Measurements from ENCODE around the gene SGTB. TPM values are rescaled to one million over a fixed set of nuclear protein-coding genes. Genes with fewer than 3 reads are reported as not detected.

SGTB gene
- total RNA-seq, 1 experiment from 2014 or later = 9.8 TPM

DNA sequence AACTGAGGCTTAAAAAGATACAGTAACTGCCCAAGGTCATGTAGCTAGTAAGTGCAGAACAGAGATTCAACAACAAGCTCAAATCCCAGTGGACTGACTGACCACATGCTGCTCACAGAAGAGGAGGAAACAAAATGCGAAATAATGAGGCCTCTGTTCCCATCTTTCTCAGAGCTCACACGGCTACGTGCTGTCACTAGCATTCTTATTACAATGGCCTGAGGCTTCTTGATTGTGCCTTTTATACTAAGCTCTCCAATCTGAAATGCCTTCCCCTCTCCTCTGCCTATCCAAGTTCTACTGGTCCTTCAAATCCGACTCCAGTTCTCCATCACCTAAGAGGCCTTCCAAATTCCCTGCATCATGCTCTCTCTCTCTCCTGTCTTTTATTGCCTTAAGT is 26.0 kb downstream of the SGTB start:
- Histone ChIP-seq H3K4me1 (replicated peaks; ENCODE audit: insufficient read depth) (no peaks in the 10 kb centered on the region), H3K27ac (no peak overlapping the region), H2AFZ (no peak overlapping the region), H3K27me3 (ENCODE audit: insufficient read depth, low read depth) (no peaks in the 10 kb centered on the region), H3K4me2 (no peak overlapping the region), H3K9me2 (ENCODE audit: insufficient read depth) (no peaks in the 10 kb centered on the region), H3K4me3 (no peak overlapping the region), H3K79me2 (ENCODE audit: low read depth) (no peaks in the 10 kb centered on the region), H4K20me1 (ENCODE audit: insufficient read depth) (no peaks in the 10 kb centered on the region), H3K9me3 (ENCODE audit: insufficient read depth, low read depth) (no peaks in the 10 kb centered on the region), H3F3A (ENCODE audit: insufficient read depth, low read depth) (no peaks in the 10 kb centered on the region), H3K36me3 (ENCODE audit: low read depth) (no peaks in the 10 kb centered on the region)
- ChIA-PET CTCF (no interaction called here), POLR2A (ENCODE audit: unreplicated experiment) (no interaction called here)
- intact Hi-C loops (cut with micrococcal nuclease; ENCODE audit: unreplicated experiment) = no loop called here
- TF ChIP-seq, protein P1, sequence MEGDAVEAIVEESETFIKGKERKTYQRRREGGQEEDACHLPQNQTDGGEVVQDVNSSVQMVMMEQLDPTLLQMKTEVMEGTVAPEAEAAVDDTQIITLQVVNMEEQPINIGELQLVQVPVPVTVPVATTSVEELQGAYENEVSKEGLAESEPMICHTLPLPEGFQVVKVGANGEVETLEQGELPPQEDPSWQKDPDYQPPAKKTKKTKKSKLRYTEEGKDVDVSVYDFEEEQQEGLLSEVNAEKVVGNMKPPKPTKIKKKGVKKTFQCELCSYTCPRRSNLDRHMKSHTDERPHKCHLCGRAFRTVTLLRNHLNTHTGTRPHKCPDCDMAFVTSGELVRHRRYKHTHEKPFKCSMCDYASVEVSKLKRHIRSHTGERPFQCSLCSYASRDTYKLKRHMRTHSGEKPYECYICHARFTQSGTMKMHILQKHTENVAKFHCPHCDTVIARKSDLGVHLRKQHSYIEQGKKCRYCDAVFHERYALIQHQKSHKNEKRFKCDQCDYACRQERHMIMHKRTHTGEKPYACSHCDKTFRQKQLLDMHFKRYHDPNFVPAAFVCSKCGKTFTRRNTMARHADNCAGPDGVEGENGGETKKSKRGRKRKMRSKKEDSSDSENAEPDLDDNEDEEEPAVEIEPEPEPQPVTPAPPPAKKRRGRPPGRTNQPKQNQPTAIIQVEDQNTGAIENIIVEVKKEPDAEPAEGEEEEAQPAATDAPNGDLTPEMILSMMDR (conservative IDR thresholded peaks at IDR 0.05) = no peak
- TF ChIP-seq EZH2 (IDR thresholded peaks at IDR 0.05; ENCODE audit: low read depth) = no peak
- no peak for DNase-seq
- BruUV-seq (replicated peaks) = no TSS peak

DNA sequence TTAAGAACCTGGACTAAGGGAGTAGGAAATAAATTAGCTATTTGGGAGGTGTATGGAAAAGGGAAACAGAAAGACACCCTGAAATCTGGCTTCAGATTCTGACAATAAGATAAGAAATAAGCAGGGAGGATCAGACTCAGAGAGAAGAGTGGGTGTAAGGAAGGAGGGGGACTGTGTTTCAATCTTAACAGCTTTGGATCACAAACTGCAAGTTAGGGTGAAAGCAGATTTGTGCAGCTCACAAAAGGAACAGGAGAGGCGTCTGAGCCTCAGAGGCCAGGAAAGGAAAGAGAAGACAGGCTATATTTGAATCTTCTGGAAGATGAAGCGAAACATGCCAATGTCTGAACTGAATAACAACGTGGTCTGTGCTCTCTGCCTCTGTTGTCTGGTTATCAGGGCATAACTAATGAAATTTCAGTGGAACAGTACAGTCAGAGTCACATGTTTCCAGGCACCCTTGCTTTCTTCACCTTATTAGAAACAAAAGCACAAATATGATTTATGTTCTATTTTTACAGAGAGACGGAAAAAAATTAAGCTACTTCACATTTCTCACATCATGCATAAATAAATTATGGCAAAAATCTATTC is 26.6 kb downstream of the SGTB start:
- H3F3A ChIP-seq (ENCODE audit: insufficient read depth, low read depth) = no peaks in the 10 kb centered on the region
- H3K9me2 ChIP-seq (ENCODE audit: insufficient read depth) = no peaks in the 10 kb centered on the region
- no peaks in the 10 kb centered on the region for H4K20me1 ChIP-seq (ENCODE audit: insufficient read depth)
- H3K4me2 ChIP-seq = no peak overlapping the region
- H3K36me3 ChIP-seq (ENCODE audit: low read depth) = no peaks in the 10 kb centered on the region
- H2AFZ ChIP-seq = no peak overlapping the region
- H3K27me3 ChIP-seq (ENCODE audit: insufficient read depth, low read depth) = no peaks in the 10 kb centered on the region
- ChIA-PET POLR2A (ENCODE audit: unreplicated experiment) (no interaction called here), CTCF (no interaction called here)
- TF ChIP-seq EZH2 (IDR thresholded peaks at IDR 0.05; ENCODE audit: low read depth) = no peak
- TF ChIP-seq, protein P1 (conservative IDR thresholded peaks at IDR 0.05) = no peak
- no peak overlapping the region for H3K27ac ChIP-seq
- intact Hi-C loops (cut with micrococcal nuclease; ENCODE audit: unreplicated experiment) = no loop called here
- no TSS peak for BruUV-seq (replicated peaks)
- H3K79me2 ChIP-seq (ENCODE audit: low read depth) = no peaks in the 10 kb centered on the region
- DNase-seq = no peak
- no peak overlapping the region for H3K4me3 ChIP-seq
- no peaks in the 10 kb centered on the region for H3K4me1 ChIP-seq (replicated peaks; ENCODE audit: insufficient read depth)
- H3K9me3 ChIP-seq (ENCODE audit: insufficient read depth, low read depth) = no peaks in the 10 kb centered on the region

DNA sequence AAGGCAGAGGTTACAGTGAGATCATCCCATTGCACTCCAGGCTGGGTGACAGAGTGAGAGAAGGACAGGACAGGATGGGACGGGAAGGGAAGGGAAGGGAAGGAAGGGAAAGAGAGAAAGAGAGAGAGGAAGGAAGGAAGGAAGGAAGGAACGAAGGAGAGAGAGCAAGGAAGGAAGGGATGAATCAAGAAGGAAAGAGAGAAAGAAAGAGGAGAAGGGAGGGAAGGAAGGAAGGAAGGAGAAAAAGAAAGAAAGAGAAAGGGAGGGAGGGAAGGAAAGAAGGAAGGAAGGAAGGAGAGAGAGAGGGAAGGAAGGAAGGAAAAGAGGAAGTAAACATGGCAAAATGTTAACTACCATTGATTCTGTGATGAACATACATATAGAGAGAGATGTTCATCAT is 28.8 kb downstream of the SGTB start:
- intact Hi-C loops (cut with micrococcal nuclease; ENCODE audit: unreplicated experiment) = no loop called here
- Histone ChIP-seq H3K9me2 (ENCODE audit: insufficient read depth) (no peaks in the 10 kb centered on the region), H3K79me2 (ENCODE audit: low read depth) (no peaks in the 10 kb centered on the region), H2AFZ (no peak overlapping the region), H3K9me3 (ENCODE audit: insufficient read depth, low read depth) (no peaks in the 10 kb centered on the region), H3K36me3 (ENCODE audit: low read depth) (no peaks in the 10 kb centered on the region), H3K27ac (no peak overlapping the region), H3K27me3 (ENCODE audit: insufficient read depth, low read depth) (no peaks in the 10 kb centered on the region), H3K4me1 (replicated peaks; ENCODE audit: insufficient read depth) (no peaks in the 10 kb centered on the region), H3K4me2 (no peak overlapping the region), H4K20me1 (ENCODE audit: insufficient read depth) (no peaks in the 10 kb centered on the region), H3F3A (ENCODE audit: insufficient read depth, low read depth) (no peaks in the 10 kb centered on the region), H3K4me3 (no peak overlapping the region)
- ChIA-PET POLR2A (ENCODE audit: unreplicated experiment) (no interaction called here), CTCF (no interaction called here)
- no peak for DNase-seq
- no peak for TF ChIP-seq EZH2 (IDR thresholded peaks at IDR 0.05; ENCODE audit: low read depth)
- TF ChIP-seq, protein P1 (conservative IDR thresholded peaks at IDR 0.05) = no peak
- BruUV-seq (replicated peaks) = no TSS peak
